NCI-H774 (cell line): ENCODE results near the gene RNF39.
"Not testable (repeated sequence)": the region's sequence is repeated elsewhere in the genome, so short reads cannot be mapped to it uniquely, and the experiment has no call there.

Experiments
- DNase-seq: peaks from one replicate; lab custom pipeline; 2025; lab: John Stamatoyannopoulos, UW

The RNF39 gene

DNA sequence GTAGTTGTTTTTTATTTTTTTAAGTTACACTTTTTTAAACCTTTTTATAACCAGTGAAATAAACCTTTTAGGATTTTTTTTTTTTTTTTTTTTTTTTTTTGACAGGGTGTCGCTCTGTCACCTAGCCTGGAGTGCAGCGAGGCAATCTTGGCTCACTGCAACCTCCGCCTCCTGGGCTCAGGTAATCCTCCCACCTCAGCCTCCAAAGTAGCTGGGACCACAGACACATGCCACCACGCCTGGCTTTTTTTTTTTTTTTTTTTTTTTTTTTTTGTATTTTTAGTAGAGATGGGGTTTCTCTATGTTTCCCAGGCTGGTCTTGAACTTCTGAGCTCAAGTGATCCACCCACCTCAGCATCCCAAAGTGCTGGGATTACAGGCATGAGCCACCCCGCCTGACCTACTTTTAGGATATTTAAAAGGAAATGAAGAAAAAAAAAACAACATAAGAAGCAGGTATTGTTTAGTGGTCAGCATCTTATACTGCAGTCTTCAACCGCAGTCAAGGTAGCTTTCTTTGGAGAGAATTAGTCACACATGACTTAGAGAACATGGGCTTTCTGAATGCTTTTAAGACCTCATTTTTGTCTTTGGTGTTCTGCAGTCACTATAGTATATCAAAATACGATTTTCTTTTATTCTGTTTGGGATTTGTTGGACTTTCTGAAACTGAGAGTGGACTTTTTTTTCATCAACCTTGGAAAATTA, 12.9 kb downstream of the RNF39 start:
- no peak for DNase-seq

DNA sequence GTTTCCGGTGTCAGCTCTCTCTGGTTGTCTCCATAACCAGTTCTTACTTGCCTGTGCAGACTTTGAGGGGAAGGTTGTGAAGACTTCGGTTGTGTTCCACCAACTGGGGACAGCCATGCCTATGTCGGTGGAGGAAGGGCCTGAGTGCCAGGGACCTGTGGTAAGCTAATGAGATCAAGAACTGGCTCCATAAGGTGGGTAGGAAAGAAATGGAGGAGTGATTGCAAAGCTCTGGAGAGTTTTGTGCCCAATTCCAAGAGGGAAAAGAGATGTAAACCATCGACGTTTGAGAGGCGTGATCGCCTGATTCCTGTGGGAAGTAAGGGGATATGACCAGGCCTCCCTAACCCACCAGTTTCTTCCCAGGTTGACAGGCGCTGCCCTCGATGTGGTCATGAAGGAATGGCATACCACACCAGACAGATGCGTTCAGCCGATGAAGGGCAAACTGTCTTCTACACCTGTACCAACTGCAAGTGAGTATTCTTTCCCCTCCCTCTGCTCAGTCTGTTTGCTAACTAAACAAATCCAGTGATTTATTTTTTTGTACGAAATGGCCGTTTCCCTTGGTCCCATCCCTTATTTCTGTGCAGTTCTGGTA, 13.6 kb downstream of the RNF39 start:
- no peak for DNase-seq

DNA sequence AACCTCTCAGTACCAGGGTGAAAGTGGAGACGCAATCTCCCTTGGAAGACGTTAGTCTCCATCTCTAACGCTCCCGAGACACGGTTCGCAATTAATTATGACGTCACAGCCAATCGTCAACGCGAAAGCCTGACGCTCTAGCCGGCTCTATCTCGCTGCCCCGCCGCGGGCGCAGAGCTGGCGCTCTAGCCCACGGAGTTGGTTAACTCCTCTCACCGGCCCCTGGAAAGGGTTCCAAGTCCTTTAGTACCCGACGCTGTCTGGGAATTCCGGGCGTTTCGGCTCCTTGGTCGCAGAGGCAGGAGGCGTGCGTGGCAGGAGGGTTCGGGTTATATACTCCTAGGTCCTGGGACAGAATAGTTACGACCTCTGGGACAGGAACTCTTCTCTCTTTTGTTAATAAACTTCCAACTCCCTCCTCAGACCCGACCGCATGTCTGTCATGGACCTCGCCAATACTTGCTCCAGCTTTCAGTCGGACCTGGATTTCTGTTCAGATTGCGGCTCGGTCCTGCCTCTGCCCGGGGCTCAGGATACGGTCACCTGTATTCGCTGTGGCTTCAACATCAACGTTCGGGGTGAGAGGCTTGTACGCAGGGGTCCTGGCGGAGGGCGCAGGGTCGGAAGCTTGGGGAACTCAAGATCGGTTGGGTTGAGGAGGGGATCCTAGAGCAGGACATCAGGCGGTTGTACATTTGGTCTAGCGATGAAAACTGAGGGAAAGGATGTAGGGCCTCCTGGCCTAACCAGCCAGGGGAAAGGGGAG, 14.3 kb downstream of the RNF39 start, which contains the start of gene POLR1H:
Gene POLR1H (plus strand): TSS at position 174 of the 766 bp plus-strand sequence. CDS start 260 bp downstream, at position 434.
- DNase-seq = peak; percentile 93

- no peak for DNase-seq
These were observed 14.9 kb downstream of the RNF39 start for GRCh38 chr6:30060606-30061091.

DNA sequence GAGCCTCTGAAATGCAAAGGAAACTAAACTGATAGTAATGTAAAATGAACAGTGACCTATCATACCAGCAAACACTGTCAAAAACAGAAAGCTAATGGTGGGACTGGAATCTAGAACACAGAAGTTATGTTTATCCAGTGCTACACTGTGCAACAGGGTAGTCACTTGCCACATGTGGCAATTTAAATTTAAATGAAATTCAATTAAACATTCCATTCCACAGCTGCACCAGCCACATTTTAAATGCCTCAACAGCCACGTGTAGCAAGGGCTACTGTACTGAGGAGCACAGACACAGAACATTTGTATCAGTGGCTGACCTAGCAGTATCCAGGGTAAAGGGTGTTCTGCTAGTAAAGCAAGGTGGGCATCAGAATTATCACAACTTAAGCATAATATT, 20.1 kb downstream of the RNF39 start:
- DNase-seq = no peak

DNA sequence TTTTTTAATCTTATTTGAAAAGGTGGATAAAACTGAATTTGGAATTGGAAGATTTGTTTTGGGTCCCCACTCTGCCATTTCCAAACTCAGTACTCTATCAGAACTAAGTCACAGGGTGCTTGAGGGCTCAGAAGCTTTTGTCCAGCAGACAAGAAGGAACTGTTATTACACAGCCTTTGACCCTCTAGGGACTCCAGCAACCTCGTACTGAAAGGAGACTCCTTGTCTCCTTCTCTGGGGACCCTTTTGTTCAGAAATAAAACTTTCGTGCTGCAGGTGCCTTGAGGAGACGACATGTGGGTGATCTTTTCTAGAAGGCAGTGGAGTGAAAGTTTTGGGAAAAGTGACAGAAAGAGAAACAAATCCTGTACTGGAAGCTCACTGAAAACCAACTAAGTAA, 21.9 kb downstream of the RNF39 start:
- DNase-seq = no peak

DNA sequence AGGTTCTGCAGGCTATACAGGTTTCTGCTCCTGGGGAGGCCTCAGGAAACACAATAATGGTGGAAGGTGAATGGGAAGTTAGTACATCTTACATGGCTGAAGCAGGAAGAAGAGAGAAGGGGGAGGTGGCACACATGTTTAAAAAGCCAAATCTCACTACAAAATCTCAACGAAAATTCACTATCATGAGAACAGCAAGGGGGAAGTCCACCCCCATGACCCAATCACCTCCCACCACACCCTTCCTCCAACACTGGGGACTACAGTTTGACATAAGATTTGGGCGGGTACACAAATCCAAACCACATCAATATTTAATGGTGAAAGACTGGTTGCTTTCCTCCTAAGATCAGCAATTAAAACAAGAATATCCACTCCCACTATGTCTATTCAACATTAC, 28.3 kb downstream of the RNF39 start:
- DNase-seq = no peak

DNA sequence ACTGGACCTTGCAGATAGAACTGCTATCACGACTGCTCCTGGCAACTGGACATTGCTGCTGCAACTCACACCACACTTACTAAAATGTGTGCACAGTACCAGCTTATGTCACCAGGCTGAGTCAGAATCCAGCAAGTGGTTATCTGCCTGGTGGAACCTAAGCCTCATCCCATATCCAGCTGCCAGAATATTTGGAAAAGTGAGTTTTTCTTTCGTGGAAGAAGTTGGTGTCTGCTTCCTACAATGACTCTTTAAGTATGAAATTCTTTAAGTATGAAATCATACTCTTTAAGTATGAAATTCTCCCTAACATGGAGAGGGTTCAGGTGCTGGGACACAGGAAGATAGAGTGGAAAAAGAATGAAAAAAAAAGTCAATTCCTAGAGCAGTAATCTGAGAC, 30.9 kb downstream of the RNF39 start:
- no peak for DNase-seq

DNA sequence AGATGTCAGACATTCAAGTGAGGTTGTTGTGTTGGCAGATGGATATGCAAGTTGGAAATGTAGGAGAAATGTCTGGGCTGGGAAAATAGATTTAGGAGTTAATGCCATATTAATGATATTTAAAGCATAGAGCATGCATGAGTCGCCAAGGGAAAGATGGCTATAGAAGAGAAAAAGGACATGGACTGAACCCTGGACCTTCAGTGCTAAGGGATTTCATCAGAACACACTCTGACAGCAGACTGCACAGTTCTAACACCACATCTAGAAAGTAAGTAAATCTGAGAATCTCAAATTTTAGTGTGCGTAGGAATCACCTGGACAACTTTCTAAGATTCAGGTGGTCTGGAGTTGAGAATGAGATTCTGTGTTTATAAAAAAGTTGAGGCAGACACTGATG, 31.8 kb downstream of the RNF39 start:
- DNase-seq = no peak

DNA sequence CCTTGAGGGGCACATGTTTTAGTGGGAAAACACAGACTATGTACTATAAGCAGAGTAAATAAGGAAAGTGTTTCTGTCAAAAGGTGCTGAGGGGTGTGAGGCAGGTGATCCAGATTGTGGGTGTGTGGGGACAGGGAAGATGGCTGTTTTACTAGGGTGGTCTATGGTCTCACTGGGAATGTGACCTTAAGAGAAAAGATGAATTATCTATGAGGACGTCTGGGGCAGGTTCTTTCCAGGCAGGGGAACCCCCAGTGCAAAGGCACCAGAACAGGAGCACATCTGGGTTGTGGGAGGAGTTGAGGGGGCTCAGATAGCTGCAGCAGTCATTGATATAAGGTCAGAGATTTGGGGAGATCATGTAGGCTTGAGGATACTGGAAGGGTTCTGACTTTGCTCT, 32.7 kb downstream of the RNF39 start:
- DNase-seq = no peak

- DNase-seq = no peak
These were observed 33.1 kb downstream of the RNF39 start for GRCh38 chr6:30042476-30042875.

GRCh38 chr6:30041821-30042220, 33.7 kb downstream of the RNF39 start:
- no peak for DNase-seq

DNA sequence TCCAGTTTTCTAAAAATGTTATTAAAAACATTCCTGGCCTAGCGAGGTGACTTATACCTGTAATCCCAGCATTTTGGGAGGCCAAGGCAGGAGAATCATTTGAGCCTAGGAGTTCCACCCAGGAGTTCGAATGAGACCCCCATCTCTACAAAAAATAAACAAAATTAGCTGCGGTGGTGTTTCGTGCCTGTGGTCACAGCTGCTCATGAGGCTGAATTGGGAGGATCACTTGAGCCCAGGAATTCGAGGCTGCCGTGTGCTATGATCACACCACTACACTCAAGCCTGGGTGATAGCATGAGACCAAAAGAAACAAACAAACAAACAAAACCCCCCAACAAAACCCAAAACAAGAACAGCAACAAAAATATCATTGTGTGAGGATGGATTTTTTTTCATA, 34.3 kb downstream of the RNF39 start:
- DNase-seq = no peak

DNA sequence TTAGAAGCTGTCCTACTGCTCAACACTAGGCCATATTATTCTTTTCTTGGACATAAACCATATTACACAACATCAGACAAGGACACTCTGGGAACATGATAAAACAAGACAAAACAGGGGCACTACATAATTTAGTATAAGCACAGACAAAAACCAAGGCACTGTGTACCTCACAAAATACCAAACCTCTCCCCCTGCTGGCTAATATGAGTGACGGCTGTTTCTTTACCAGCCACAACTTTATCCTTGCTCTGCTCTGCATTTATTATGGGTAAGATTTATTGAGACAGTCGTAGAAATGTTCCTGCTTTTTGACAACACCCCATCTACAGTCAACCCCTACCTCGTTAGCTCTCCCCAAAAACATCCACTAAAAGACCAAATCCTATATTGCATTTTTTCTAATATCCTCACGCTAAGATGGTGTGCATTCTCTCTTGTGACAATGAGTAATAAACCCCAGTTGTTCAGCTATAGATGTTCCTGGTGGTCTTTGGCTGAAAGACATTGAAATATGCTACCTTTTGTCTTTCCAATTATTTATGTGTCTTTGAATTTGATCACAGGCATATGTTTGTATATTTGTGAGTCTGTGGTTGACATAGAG, 38.3 kb downstream of the RNF39 start:
- no peak for DNase-seq

DNA sequence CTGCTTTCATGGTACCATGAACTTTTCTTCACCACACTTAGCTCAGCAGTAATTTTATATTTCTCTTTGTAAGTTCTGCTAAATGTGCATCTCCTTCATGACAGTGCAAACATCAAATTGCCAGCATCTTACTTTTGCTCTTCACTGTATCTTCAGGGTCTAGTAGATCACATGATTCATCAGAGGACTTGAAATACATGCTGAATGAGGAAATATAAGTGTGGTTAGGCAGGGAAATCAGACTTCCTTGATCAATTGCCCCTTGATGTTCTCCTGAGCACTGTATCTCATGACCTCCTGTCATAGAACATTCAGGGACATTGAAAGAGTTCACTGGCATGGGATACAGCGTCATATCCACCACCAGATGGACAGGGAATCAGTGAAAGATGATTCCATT, 39.8 kb downstream of the RNF39 start:
- no peak for DNase-seq

DNA sequence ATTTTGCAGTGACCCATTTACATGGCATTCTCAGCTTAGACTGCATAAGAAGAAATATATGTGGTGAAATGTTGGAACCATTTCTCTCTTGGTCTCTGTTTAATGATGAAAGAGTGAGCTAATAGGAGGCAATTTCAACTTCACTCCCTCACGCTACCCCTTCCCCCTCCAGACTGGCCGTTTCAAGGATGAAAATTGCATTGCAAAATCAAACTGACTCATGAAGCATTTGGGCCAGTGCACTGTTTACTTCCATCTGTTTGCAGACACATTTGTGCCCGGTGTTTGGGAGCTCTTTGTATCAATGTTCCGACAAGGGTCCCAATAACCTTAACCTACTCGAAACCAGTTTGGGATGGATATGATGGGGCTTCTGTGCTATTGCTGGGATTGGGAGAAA, 42.1 kb downstream of the RNF39 start:
- not testable (repeated sequence) for DNase-seq

DNA sequence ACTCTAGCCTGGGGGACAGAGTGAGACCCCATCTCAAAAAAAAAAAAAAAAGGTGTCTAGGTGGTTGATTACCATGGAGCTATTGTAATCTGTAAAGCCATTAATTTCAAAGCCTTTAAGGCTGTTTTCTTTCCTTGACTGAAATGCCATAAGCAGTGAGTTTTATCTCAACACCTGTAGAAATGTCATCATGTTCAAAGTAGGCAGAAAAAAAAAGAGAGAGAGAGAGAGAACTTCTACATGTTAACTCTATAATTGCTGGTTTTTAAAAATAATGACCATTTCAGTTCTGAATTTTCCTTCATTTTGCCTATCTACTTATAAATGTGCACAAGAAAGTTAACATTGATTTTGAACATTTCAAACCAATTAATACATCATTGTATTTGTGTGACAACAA, 44.2 kb downstream of the RNF39 start:
- no peak for DNase-seq

DNA sequence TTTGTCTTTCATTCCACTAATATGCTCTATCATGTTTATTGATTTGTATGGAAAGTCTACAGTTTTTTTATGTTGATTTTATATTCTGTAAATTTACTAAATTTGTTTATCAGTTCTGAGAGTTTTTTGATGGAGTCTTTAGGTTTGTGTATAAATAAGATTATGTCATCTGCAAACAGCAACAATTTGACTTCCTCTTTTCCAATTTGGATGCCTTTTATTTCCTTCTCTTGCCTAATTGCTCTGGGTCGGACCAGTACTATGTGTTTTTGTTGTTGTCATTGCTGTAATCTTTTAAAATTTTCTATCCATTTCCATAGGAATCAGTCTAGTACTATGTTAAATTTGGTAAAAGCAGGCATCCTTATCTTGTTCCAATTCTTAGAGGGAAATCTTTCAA, 46.0 kb downstream of the RNF39 start:
- no peak for DNase-seq

- DNase-seq = no peak
These were observed 50.4 kb downstream of the RNF39 start for GRCh38 chr6:30025186-30025585.

DNA sequence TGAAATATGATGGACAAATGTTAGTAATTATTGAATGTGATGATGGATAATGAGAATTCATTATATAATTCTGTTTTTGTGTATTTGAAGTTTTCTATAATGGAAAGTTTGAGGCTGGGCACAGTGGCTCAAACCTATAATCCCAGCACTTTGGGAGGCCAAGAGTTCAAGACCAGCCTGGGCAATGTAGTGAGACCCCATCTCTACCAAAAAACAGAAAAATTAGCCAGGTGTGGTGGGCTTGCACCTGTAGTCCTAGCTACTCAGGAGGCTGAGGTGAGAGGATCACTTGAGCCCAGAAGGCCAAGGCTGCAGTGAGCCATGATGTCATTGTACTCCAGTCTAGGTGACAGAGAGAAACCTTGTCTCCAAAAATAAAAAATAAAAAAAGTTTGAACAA, 52.9 kb downstream of the RNF39 start:
- not testable (repeated sequence) for DNase-seq

DNA sequence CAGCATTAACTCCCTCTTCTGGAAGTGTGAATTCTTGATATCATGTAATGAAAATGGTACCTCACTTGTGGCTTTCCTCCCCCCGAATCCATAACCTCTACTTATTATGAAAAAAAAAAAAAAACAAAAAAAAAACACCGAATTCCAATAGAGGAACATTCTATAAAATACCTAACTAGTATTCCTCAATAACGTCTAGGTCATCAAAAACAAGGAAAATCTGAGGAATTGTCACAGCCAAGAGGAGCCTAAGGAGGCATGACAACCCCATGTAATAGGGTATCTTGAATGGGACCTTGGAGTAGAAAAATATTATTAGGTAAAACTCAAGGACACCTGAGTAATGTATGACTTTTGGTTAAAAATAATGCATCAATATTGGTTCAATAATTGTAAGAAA, 53.4 kb downstream of the RNF39 start:
- no peak for DNase-seq

DNA sequence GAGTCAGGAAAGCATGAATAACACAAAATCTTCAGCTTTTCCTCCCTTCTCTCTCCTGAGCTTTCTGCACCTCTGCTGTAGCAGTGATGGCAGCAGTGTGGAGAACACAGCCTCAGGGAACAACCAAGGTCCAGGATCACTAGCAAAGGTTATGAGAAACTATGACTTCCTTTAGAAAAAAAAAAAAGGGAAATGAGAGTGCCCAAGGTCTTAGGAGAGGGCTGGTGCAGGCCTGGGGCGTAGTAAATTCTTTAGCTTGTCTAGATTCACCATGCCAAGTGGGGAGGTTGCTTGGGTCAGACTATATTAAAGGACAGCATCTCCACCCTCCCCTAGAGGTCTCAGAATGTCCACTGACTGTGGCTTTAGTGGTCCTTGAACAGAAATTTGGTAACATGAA, 54.9 kb downstream of the RNF39 start:
- no peak for DNase-seq
